HG03354 (cell line): ENCODE results near the gene ARMC7.
"Not testable (repeated sequence)": the region's sequence is repeated elsewhere in the genome, so short reads cannot be mapped to it uniquely, and the experiment has no call there.

Experiments
- ATAC-seq: cut with Tn5 transposase; IDR thresholded peaks from one replicate; pipeline ENCODE4 v1.9.1; 2021; ENCODE audit warnings: mild to moderate bottlenecking; ENCODE audit not compliant: unreplicated experiment, poor library complexity, severe bottlenecking

Gene ARMC7

DNA sequence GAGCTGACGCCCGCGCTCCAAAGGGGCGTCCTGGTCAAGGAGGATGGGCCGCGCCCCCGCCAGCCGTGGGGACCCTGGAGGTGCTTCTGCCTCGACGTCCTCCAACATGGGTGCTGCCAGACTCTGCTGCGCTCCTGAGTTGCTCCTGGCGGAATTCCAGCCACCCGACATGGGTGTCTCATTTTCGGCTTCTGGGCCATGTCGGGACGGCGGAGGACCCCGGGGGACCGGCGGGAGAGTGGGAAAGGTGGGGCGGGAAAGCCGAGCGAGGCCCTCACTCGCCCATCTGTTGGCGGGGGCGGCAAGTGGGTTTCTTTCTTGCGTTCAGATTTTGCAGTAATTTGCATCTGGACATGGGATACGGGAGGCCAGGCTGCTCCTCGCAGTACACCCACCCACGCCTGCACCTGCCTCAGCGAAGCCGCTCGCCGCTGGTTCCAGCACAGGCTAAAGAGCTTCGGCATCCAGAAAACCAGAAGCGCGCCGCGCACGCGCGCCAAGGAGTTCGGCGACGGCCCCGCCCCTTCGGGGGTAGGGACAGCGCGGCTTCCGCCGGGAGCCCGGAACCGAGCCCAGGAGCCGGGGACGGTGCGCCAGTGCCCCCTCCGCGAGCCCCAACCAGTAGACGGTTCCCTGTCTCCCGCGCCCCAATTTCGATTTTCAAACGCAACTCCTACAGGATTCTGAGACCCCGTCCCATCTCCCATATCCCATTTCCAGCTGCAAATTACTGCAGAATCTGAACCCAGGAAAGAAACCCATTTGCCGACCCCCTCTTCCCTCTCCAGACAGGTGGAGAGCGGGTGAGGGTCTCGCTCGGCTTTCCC is at the start of gene ARMC7:
Gene ARMC7 (plus strand): TSS at position 563 of the 827 bp plus-strand sequence. CDS start 320 bp downstream, outside the sequence.
- peak; percentile 65 for ATAC-seq

- no peak for ATAC-seq
Observed at GRCh38 chr17:75060434-75061054, 49.2 kb upstream of the ARMC7 start.

DNA sequence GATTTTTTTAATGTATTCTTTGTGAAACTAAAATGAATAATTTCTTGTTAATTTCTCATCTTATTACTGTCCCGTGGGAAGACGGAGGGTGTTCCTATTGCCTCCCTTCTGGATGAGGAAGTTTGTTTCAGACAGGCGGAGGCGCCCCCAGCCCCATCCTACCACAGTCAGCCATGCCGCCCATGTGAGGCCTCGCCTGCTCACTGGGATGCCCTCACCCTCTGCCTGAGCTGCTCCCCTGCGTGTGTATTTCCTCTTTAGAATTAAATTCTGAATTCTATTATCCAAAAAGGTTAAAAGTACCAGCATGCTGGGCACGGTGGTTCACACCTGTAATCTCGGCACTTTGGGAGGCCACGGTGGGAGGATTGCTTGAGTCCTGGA is 48.7 kb upstream of the ARMC7 start:
- no peak for ATAC-seq

DNA sequence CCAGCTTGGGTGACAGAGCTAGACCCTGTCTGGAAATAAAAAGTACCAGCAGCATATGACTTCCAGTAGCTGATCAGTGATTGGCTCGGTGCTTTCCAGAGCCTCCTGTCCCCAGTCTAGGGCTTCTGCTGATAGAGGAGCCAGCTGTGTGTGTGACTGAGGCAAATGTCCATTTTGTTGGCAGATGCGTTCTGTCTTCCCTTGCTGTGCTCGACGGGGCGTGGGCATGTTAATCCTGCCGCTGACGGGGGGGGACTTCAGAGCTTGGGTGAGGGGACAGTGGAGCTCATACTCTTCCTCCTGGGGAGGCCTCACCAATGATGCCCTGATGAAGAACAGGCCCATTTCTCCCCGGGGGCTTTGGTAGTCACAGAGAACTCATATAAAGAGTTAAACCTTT is 48.2 kb upstream of the ARMC7 start:
- no peak for ATAC-seq

DNA sequence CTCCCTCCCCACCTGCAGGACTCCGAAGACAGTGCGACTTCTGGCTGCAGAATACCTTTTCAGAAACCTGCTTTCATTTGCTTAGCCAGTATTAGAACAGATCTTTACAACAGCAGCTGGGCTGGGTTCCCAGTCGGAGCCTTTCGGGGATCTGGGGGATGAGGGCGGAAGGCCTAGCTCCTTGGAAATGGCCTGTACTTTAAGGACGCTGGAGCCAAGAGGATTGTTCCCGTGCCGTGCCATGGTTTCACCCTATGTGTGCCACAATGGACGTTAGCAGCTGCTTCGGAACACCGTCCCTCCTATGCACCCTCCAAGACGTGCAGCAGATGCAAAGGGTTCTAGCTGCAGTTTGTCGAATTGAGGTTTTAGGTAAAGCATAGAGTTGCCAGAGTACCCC is 46.6 kb upstream of the ARMC7 start:
- no peak for ATAC-seq

GRCh38 chr17:75063626-75064025 is 46.1 kb upstream of the ARMC7 start:
- ATAC-seq = no peak

- no peak for ATAC-seq
Observed at GRCh38 chr17:75064040-75064439, 45.7 kb upstream of the ARMC7 start.

DNA sequence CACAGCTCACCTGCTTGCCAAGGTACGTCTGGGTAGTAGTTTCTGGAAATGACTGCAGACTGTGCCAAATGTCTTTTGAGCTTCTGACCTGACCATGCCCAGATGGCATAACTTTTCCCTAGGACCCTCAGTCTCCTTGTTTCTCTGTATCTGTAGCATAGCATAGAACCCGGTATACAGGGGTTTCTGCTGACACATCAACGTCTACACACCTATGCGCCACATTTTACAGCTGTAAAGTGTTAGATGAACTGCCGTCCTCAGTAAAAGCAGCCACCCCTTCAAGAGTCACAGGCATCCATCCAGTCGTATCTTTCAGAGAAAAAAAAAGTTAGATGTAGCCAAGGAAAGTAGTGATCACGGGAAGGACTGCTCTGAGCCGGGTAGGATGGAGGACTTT is 45.3 kb upstream of the ARMC7 start:
- no peak for ATAC-seq

DNA sequence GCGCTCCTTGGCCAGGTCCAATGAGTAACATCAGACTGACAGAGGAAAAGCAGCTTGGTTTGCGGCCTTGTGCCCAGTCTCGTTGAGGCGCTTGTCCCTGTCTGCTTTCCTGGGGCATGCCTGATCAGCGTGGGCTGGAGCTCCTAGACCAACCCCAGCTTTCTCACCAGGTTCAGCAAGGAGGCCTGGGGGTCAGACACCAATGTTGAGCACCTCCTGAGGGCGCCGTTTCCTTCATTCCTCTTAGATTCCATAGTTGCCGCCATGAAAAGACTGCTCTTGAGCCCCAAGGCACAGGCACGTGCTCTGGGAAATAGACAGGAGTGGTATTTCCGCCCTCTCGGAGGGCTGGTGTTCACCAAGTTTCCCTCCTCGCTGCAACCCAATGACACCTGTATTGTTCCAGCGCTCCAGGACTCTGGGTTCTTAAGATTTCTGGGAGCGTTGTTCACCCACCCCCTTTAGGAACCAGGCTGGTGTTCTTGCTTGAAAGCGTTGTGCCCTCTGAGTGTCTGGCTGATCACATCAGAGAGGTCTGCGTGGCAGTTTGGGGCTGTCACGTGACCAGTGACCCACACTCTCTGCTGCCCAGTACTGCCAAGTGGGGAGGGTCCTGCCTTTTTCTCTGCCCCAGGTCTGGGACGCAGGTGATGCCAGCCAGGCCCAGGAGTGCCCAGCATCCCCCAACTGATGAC is 44.8 kb upstream of the ARMC7 start:
- no peak for ATAC-seq

GRCh38 chr17:75065562-75066151 is 44.1 kb upstream of the ARMC7 start:
- no peak for ATAC-seq

DNA sequence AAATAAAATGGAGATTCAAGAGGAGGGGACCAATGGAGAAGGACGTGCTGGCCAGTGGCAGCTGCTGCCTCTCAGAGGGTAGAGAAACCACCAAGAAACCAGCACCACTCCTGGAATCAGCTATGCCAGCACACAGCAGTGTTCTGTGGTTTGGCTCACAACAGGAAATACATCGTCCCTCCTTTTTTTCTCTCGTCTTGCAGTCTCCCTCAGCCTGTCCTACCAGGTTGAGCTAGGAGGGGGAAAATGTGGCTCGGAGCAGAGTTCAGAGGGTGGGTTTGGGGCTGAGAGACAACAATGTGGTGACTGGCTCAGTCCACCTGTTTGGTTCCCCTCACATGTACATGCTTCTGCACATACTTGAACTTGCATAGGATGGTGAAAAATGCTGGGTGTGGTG is 41.9 kb upstream of the ARMC7 start:
- ATAC-seq = no peak

DNA sequence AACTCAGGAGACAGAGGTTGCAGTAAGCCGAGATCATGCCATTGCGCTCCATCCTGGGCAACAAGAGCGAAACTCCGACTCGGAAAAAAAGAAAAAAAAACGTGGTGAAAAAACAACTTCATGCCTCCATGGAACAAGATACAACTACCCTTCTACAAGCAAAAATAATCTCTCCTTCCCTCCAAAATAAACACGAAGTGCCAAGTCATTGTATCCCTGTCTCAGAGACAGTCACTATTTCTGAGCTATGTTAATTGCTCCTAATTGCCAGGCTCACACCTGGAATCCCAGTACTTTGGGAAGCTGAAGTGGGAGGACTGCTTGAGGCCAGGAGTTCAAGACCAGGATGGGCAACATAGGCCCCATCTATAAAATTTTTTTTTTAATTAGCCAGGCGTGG is 41.0 kb upstream of the ARMC7 start:
- no peak for ATAC-seq

DNA sequence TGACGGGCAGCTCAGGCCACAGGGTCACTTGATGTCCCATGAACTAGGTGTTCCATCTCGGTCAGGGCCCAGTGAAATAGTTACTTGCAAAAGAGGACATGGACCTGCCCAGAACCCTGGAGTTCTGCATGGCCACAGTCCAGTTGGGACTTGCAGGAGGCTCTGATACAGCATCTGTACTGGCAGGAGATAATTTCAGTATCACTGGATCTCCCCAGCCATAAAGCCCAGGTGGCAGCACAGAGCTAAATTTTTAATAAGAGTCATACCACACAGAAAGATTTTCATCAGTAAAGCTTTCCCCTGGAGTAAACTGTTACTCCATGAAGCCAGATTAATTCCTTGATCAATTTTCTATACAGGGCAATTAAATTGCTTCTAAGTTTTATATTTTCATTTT is 40.0 kb upstream of the ARMC7 start:
- ATAC-seq = no peak

GRCh38 chr17:75071478-75072271 is 38.1 kb upstream of the ARMC7 start:
- not testable (repeated sequence) for ATAC-seq

- ATAC-seq = not testable (repeated sequence)
Observed at GRCh38 chr17:75072909-75073308, 36.9 kb upstream of the ARMC7 start.

DNA sequence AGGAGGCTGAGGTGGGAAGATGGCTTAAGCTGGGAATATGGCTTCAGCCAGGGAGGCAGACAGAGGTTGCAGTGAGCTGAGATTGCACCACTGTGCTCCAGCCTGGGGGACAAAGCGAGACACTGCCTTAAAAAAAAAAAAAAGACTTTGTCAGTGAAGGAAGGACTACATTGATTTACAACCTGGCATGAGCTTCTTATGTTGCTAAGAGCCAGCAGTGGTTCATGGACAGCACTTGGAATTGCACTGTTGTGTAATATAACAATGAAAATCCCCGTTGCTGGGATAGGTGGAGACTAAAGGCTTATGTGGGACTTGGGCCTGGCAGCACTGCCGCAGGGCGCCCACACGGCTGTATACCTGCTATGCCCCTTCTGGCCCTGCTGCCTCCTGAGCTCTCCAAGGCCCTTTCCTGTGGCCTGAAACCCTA is 36.1 kb upstream of the ARMC7 start:
- ATAC-seq = no peak

- no peak for ATAC-seq
Observed at GRCh38 chr17:75074532-75074931, 35.2 kb upstream of the ARMC7 start.

- no peak for ATAC-seq
Observed at GRCh38 chr17:75075597-75076336, 34.0 kb upstream of the ARMC7 start.

GRCh38 chr17:75077072-75077495 is 32.7 kb upstream of the ARMC7 start:
- no peak for ATAC-seq
